GM21515 (cell line): ENCODE results near the gene NR2E1.

Experiments
- ATAC-seq: cut with Tn5 transposase; IDR thresholded peaks from one replicate; pipeline ENCODE4 v1.9.1; 2021; ENCODE audit not compliant: unreplicated experiment

Gene NR2E1

DNA sequence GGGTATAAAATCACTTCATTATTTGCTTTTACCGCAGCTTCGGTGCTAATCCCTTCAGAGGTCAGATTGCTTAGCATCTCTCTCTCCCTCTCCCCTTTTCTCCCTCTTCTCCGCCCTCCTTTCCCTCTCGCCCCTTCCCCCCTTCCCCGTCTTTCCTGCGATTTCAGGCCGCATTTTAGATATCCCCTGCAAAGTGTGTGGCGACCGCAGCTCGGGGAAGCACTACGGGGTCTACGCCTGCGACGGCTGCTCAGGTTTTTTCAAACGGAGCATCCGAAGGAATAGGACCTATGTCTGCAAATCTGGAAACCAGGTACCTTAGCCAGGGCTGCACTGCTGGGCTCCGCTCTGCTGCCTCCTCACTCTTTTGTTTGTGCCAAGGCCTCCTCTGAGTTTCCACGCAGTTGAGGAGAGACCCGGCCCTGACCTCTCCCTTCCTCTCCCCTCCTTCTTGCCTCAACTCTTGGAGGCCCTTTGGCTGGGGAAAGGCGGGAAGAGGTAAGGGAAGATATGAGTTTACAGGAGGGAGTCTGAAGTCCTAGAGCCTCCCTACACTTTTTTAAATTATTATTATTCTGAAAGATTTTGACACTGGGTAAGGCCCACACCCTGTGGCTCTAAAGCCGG lies 5.6 kb downstream of the NR2E1 start:
- ATAC-seq, result no peak

DNA sequence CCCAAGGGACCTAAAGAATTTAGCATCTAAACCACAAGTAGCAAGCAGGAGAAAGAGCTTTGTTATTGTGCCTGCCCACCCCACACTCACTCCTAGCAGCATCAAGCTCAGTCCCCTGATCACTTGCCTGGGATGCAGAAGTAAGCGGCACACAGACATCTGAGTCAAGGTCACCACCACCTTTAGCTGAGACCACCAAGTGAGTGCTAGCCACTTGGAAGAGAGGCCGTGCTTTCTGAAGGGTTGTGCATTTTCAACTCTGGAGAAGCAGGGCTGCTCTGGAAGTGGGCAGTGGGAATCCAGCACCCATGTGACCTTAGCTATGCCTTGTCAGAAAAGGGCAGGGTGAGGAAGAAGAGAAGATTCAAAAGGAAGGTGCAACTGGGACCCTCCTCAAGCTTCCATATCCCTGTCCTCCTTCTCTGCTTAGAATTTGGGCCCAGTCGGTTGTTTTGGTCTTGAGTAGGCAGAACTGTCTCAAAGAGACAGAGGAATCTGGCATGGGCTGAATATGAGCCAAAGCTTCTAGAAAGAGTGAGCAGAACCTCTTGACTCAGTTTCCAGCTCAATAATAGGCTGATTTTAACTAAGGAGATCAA lies 6.2 kb downstream of the NR2E1 start:
- ATAC-seq, result no peak

DNA sequence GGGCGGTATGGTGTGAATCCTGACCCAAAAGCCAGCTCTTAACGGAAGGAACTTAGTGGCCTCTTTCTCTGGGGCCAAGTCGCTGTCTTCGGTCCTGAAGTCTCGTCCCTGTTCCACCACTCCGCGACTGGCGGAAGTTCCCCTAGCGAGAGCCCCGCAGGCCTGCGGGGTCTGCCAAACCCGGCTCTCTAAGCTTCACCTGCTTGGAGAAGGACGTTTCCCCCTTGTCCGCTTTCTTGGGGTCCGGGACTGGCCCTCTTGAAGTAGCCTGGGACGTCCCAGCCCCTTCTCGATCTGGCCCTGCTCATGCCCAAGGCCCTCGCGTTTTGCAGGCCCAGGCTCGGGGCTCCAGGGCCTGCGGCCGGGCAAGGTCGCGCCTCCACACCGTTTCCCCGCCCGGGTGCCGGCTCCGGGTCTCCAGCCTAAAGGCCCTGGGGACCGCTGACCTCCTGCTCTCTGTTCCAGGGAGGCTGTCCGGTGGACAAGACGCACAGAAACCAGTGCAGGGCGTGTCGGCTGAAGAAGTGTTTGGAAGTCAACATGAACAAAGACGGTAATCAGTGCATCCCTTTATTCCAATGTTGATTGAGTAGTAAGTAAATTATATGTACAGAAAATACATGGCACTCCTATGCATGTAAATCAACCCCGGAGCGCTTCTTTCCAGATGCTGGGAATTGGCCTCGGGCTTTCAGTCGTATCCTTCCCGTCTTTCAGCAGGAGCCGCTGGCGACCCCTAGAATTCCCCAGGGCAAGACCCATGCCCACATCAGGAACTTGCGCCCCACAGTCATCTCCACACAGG lies 8.8 kb downstream of the NR2E1 start:
- no peak for ATAC-seq

DNA sequence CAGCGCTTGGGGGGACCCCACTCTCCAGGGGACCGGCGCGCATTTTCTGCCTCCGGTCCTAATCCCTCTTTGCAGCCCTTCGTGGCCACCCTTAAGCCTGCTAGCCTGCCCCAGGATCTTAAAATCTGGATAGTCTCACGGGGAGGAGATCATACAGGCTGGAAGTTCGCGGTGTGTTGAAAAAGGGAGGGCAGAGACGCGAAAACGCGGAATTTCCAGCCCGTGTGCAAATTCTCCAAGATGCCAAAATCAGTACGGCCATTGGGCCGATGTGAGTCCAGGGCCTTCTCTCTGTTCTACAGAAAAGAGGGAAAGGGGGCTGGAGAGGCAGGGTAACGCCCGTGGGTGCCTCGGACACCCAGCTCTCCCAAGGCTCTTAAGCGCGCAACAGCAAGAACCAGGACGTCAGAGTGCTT lies 9.4 kb downstream of the NR2E1 start:
- no peak for ATAC-seq

DNA sequence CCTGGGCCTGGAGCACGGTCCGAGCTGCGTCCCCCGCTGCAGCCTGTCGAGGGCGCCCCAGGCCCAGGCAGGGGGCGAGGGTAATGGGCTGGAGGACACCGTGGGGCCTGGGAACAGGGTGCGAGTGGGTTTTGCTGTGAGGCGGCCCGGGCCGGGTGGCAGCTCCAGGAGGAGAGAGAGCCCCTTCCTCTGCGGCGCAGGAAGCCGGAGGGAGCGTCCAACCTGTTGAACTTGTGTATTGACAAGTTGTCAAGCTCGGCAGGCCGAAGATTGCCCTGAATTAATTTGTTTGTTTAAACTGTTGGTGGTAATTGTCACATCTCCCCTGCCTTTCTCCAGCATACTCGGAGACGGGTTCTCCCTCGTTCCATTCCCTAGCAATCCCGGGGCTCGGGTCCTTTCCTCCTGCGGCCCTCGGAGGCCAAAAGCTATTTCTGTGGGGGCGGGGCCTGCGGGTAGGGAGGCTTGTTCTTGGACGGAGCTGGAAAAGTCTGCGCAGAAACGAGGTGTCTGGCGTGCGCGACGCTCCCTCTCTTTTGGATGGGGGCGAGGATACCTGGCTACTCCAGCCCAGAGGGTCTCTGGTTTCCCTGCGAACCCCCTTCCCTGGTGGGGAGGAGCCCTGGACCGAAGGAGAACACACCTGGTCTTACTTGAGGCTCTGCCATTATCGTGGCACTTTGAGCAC lies 9.9 kb downstream of the NR2E1 start:
- ATAC-seq, result no peak

DNA sequence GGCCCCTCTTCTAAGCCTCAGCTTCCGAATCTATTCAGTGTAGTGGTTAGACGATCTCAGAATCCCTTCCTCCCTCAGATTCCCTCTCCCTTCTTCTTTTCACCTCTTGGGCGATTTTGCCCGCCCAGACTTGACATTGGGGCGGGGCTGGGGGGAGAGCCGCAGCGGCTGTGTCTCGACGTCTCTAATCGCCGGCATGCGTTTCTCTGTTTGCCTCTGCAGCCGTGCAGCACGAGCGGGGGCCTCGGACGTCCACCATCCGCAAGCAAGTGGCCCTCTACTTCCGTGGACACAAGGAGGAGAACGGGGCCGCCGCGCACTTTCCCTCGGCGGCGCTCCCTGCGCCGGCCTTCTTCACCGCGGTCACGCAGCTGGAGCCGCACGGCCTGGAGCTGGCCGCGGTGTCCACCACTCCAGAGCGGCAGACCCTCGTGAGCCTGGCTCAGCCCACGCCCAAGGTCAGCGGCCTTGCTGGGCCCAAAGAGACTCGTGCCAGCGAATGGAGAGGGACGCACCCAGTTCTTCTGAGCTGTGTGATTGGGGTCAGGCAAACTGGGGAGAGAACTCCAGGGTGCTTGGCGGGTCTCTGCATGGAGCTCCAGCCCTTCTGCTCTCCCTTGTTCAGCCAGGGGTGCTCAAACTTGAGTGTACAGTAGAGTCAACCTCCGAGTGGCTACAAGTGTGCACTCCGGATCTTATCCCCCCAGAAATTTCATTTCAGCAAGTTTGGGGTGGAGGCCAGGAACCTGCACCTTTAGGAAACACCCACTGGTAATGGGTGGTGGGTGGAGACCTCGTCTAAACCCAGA lies 10.7 kb downstream of the NR2E1 start:
- ATAC-seq, result no peak

DNA sequence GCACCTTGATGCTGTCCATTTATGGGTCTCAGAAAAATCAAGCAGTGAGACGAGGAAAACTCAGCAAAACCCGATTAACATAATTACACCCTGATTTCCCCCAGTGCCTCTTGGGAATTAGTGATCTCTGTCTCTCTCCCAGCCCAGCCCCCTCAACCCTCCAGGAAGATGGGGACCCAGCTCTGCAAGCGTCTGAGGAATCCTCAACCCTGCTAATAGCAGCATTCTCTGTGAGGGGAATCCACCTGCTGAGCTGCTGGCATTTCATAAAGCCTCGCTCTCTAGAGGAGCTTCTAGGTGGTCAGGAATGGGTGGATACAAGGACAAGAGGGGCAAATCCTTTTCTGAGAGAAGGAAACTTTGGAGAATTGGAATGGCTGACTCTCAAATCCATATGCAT lies 13.9 kb downstream of the NR2E1 start:
- no peak for ATAC-seq

DNA sequence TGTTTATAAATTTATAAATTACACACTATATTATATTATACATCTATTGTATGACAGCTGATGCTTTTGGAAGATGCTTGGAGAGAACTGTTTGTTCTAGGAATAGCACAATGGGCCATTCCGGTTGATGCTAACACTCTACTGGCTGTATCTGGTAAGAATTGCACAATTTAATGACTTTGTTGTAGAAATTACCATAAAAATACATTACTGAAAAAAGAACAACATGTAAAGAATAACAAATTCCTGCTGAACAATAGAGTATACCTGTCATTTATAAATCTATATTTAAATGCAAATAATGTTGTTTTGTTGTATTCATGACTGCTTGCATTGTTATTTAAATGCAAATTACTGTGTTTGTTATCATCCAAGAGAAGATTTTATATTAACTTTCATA lies 14.4 kb downstream of the NR2E1 start:
- ATAC-seq, result no peak

DNA sequence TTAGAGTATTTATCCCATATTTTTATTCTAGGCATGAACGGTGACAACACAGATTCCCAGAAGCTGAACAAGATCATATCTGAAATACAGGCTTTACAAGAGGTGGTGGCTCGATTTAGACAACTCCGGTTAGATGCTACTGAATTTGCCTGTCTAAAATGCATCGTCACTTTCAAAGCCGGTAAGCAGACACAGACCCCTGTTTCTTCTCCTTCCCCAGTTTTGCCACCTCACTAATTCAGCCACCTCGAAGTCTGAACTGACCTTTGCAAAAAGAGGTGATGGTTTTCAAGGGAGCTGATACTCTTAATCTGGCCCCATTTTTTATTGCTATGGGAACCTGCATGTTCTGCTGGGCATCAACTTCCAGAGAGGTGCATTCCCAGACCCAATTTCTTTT lies 15.0 kb downstream of the NR2E1 start:
- no peak for ATAC-seq

DNA sequence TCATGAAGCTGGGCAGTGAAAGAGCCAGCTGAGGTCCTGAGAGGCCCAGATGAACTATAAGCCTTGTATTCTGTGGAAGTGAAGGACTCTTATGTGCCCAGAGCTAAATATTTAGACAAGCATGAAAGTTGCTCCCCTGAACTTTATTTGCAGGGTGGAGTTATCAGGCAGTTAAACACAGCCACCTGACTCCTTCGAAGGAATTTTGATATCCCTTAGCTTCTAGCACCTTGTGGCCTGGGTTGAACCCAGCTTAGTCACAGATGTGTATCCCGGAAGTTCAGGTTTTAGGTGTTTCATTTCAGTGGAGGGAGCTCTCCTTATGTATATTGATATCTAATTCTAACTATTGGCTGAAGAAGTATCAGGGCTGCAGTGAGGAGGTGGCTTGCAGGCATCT lies 20.4 kb downstream of the NR2E1 start:
- ATAC-seq, result no peak

DNA sequence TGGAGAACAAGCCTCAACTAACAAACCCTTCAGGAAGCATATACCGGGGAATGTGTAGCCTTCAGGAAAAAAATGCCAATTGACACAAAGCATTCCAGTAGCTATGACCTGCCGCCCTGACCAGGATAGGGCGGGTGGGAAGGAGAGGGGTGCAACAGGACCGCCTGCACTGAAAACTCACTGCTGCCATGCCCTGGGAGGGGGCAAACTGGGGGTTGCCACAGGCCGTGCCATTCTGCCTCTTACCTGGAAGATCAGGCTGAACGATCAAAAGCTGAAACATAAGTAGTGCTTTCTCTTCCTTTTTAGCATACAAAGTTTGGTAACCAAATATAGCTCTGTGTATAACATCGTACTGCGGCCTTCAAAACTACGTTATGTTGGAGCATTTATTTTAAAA lies 21.7 kb downstream of the NR2E1 start:
- ATAC-seq, result no peak

DNA sequence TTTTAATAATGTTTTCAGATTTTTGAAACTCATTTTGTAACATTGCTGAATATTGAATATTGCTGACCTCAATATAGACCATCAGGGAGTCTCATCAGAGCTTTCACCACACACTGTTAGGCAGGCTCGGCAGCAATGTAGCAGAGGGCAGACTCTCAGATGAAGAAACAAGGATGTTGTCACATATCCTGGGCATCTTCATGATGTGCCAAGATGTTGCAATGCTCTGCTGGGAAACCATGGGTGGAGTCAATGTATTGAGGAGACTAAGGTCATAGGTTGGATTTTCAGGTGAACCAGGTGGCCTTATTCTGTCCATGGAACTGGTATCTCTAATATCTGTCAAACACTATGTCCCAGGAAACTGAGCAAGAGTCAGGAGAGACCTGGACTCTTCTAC lies 27.3 kb downstream of the NR2E1 start:
- no peak for ATAC-seq

DNA sequence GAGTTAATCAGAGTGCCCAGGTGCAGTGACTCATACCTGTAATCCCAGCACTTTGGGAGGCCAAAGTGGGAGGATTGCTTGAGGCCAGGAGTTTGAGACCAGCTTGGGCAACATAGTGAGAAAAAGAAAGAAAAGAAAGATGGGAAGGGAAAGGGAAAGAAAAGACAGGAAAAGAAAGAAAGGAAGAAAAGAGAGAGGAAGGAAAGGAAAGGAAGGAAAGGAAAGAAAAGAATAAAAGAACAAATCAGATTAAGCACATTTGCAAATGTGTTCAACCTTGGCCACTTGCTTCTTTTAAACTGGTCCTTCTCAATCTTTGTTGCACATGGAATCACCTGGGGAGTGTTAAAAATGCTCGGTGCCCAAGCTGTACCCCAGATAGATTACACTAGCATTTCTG lies 28.0 kb downstream of the NR2E1 start:
- ATAC-seq, result no peak

DNA sequence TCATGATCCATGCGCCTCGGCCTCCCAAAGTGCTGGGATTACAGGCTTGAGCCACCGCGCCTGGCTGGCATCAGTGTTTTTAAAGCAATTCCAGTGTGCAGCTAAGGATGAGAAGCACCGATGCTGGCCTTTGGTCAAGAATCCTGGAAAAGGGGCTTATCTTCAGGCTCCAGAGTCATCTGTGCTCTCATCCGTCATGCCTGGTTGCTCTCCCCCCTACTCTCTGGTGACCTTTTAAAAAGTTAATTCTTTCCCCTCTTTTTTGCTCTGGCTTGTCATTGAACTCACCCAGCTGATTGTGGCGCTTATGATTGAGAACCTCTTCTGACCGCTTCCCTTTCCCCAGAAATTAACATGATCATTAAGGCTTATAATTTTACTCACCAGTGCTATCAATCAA lies 28.7 kb downstream of the NR2E1 start:
- ATAC-seq, result no peak

DNA sequence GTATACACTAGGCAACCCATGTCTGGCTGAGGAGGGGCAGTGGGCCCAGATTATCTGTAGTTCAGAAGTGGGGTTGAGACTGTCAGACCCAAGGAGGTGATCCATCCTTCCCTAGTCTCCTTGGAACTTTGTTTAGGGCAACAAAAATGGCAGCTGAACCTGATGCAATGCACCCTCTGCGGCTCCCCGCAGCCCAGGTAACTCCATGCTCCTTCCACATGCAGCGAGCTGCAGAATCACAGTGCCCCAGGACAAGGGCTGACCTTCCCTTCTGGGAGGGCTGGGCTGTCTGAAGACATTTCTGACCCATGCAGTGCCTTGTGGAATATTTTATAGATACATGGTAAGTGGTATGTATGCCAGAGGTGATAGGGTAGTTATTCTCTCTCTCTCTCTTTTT lies 29.4 kb downstream of the NR2E1 start:
- ATAC-seq, result no peak

DNA sequence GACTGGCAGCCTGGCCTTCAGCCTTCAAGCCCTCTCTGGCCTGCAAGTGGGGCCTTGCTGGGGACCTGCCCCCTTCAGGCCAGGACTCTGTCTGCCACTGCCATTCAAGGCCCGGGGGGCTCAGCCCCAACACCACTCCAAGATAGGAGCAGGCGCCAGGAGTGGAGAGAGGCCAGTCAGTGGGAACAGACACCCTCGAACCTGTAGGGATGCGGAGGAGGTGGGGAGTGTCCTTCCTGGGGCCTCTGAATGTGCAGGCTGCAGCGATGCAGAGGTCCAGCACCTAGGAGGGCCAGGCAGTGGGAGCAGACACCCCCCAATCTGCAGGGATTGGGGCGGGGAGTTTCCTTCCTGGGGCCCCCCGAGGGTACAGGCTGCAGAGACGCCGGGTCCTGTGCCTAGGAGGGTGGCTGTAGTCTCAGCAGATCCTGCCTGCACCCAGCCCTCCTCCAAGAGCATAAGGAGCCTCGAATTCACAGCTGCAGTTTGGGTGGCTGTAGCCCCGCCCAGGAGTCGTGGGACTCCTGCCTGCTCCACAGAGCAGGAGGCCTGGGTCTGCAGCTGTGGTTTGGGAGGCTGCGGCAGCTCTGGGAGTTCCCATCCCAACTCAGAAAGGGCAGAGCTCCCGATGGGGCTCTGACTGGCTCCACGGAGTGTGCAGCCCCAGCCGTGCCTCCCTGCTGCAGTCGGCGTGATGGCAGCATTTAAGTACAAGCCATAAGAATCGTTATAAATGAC lies 33.1 kb downstream of the NR2E1 start:
- ATAC-seq, result no peak

DNA sequence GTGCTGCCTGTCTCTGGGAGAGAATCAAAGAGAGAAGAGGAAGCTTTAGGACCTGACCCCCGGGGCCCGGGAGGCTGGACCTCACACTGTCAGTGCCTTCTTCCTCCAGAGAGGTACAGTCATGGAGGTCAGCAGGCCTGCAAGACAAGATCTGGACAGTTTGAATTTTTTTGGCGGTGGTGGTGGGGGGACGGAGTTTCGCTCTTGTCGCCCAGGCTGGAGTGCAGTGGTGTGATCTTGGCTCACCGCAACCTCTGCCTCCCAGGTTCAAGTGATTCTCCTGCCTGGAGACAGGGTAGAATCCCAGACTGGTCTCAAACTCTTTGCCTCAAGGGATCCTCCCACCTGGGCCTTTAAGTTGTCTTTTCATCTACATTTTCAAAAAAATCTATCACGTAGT lies 34.4 kb downstream of the NR2E1 start:
- ATAC-seq, result no peak

DNA sequence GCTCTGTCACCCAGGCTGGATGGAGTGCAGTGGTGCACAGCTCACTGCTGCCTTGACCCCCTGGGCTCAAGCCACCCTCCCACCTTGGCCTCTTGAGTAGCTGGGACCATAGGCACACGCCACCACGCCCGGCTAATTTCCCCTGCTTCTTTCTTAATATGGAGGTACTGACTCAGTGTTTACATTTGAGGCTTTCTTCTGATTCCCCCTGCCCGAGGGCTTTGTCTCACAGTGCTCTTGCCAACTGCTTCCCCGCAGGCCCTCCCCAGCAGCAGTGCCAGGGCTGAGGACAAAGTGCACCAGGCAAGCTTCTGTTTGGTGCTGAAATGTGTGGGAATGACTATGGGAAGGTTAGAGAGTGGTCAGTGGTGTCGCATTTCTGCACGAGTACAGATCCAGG lies 34.8 kb downstream of the NR2E1 start:
- no peak for ATAC-seq

DNA sequence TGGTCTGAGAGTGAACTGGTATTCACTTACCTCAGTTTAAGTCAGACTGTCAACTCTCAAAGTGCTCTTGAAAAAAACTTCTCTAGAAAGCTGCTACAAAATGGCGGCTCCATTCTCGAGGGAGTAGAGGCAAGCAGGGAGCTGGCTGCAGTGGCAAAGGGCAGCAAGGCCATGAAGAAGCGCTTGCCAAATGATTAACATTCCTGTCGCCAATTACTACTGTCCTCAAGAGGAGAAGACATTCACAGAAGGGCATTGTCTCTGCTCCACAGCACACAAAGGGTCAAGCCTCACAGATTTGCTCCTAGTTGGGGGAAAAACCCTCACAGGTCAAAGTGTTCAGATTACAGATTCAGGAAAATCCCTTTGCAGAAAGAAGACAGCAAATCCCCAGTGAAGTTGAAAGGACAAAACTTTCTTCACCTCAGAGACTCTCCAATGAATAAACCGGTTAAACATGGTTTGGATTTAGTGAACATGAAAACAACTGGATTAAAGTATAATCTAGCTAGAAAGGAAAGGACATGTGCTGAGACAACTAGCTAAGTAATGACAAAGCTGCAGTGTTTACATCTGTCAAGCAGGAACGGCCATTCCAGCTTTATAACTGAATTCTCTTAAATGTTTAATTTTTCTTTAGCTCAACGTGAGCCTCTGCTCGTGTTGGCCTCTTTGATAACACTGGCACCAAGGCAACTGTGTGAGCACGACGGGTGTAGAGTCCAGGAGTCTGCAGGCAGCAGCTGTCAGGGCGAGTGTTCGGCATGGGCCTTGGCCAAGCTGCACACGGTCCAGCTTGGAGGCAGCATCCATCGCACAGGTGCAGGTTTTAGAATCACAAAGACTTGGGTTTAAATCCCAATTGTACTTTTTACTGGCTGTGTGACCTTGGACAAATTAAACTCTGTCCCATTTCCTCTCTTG lies 37.6 kb downstream of the NR2E1 start:
- ATAC-seq, result no peak
